H1 (cell line): ENCODE results near the gene CUTC. TPM values are rescaled to one million over a fixed set of nuclear protein-coding genes. Genes with fewer than 3 reads are reported as not detected.

Experiments
- CTCF ChIA-PET: fragments of 300-600 bp; sonication (Branson Sonifier 250); formaldehyde crosslinking; loops from one replicate; lab custom pipeline; 2021; ENCODE audit not compliant: partially characterized antibody; lab: Charles Lee
- POLR2A ChIA-PET: fragments of 300-600 bp; sonication (Branson Sonifier 250); formaldehyde crosslinking; loops from one replicate; lab custom pipeline; 2021; ENCODE audit warnings: inconsistent platforms; ENCODE audit not compliant: partially characterized antibody; lab: Charles Lee
- DNase-seq, 2 experiments: peaks; one replicate each; pipeline versions ENCODE4 v3.0.0 to v3.0.0-alpha.2; 2010 to 2022; ENCODE audit warnings: low spot score in 2 of 2, low read depth in 1 of 2, mixed read lengths in 1 of 2
- FAIRE-seq: peaks from 2 replicates; lab custom pipeline; 2011; peaks lifted over from hg19 to GRCh38; lab: Jason Lieb, UNC
- H2AFZ ChIP-seq: 2 replicates; pipeline ENCODE4 v1.8.1; 2012; ENCODE audit warnings: low read length, inconsistent platforms
- H2AK5ac ChIP-seq: 2 replicates; pipeline ENCODE4 v1.6.1; 2013; ENCODE audit warnings: low read depth, low read length
- H2BK120ac ChIP-seq: replicated peaks from 2 replicates; pipeline ENCODE3; 2013; ENCODE audit warnings: low read depth, low read length, inconsistent platforms
- H2BK12ac ChIP-seq: 2 replicates; pipeline ENCODE4 v1.6.1; 2013; ENCODE audit warnings: low read depth, low read length
- H2BK15ac ChIP-seq: 2 replicates; pipeline ENCODE4 v1.6.1; 2013; ENCODE audit warnings: low read length
- H2BK20ac ChIP-seq: 2 replicates; pipeline ENCODE4 v1.6.1; 2013; ENCODE audit warnings: low read length
- H2BK5ac ChIP-seq: 2 replicates; pipeline ENCODE4 v1.6.1; 2013; ENCODE audit warnings: low read depth, low read length
- H3K14ac ChIP-seq: 2 replicates; pipeline ENCODE4 v1.6.1; 2013; ENCODE audit warnings: inconsistent platforms; ENCODE audit not compliant: insufficient read length
- H3K18ac ChIP-seq: 2 replicates; pipeline ENCODE4 v1.6.1; 2013; ENCODE audit warnings: low read length; ENCODE audit errors: extremely low read depth
- H3K23ac ChIP-seq: 2 replicates; pipeline ENCODE4 v1.6.1; 2013; ENCODE audit warnings: inconsistent platforms; ENCODE audit not compliant: insufficient read length
- H3K23me2 ChIP-seq: 2 replicates; pipeline ENCODE4 v1.6.1; 2013; ENCODE audit warnings: low read depth, low read length
- H3K27ac ChIP-seq: 2 replicates; pipeline ENCODE4 v1.6.1; 2011; ENCODE audit warnings: low read depth, low read length, inconsistent platforms
- H3K27me3 ChIP-seq, 4 experiments: replicated peaks in 1 of 4; 1 replicate in 1 of 4; 2 replicates in 3 of 4; pipeline versions ENCODE4 v1.6.1 to v1.8.1; 2011 to 2013; ENCODE audit warnings: low read length in 3 of 4, mild to moderate bottlenecking in 3 of 4, inconsistent platforms in 2 of 4, mixed read lengths in 2 of 4, moderate library complexity in 1 of 4; ENCODE audit not compliant: control insufficient read depth in 3 of 4, insufficient read depth in 3 of 4; ENCODE audit errors: extremely low read depth in 1 of 4
- H3K36me3 ChIP-seq, 4 experiments: 2 replicates each; pipeline versions ENCODE4 v1.6.1 to v1.8.1; 2011 to 2013; ENCODE audit warnings: mild to moderate bottlenecking in 4 of 4, low read length in 3 of 4, moderate library complexity in 2 of 4, control low read depth in 1 of 4, inconsistent platforms in 1 of 4; ENCODE audit not compliant: insufficient read depth in 4 of 4, control insufficient read depth in 2 of 4
- H3K4ac ChIP-seq: replicated peaks from 2 replicates; pipeline ENCODE3; 2013; ENCODE audit warnings: low read length, low read depth, mixed read lengths, inconsistent platforms; ENCODE audit not compliant: insufficient read length
- H3K4me1 ChIP-seq, 4 experiments: replicated peaks in 1 of 4; 1 replicate in 1 of 4; 2 replicates in 3 of 4; pipeline versions ENCODE4 v1.6.1 to v1.8.1; 2011 to 2013; ENCODE audit warnings: low read length in 3 of 4, inconsistent platforms in 2 of 4, mixed read lengths in 1 of 4; ENCODE audit not compliant: insufficient read depth in 4 of 4, control insufficient read depth in 3 of 4
- H3K4me2 ChIP-seq, 2 experiments: 2 replicates each; pipeline versions ENCODE4 v1.6.1 to v1.8.1; 2011 to 2013; ENCODE audit warnings: low read depth in 2 of 2, low read length in 2 of 2, control low read depth in 1 of 2, inconsistent platforms in 1 of 2, mild to moderate bottlenecking in 1 of 2; ENCODE audit not compliant: insufficient read depth in 1 of 2
- H3K4me3 ChIP-seq, 4 experiments: fragments of 200-600, 300-600 bp in 1 of 4; sonication (generic), shearing (Covaris generic), sonication (Bioruptor Twin) in 1 of 4; 2 replicates each; pipeline versions ENCODE4 v1.5.1 to v1.8.1; 2011 to 2016; ENCODE audit warnings: low read length in 4 of 4, low read depth in 3 of 4, control low read depth in 2 of 4, inconsistent platforms in 2 of 4, mild to moderate bottlenecking in 2 of 4, mixed read lengths in 1 of 4, moderate library complexity in 1 of 4; ENCODE audit not compliant: insufficient read depth in 2 of 4; ENCODE audit errors: extremely low read depth in 1 of 4
- H3K56ac ChIP-seq: replicated peaks from 2 replicates; pipeline ENCODE3; 2013; ENCODE audit warnings: low read depth, mild to moderate bottlenecking, mixed read lengths, low read length, inconsistent platforms; ENCODE audit not compliant: insufficient read length
- H3K79me1 ChIP-seq: 2 replicates; pipeline ENCODE4 v1.6.1; 2013; ENCODE audit warnings: low read depth, low read length, control low read depth
- H3K79me2 ChIP-seq, 2 experiments: 2 replicates each; pipeline versions ENCODE4 v1.6.1 to v1.8.1; 2012 to 2013; ENCODE audit warnings: low read length in 2 of 2, mild to moderate bottlenecking in 2 of 2, inconsistent platforms in 1 of 2; ENCODE audit not compliant: insufficient read depth in 2 of 2, control insufficient read depth in 1 of 2
- H3K9ac ChIP-seq, 4 experiments: replicated peaks in 1 of 4; 1 replicate in 1 of 4; 2 replicates in 3 of 4; pipeline versions ENCODE4 v1.6.1 to v1.8.1; 2011 to 2013; ENCODE audit warnings: low read depth in 3 of 4, low read length in 3 of 4, control low read depth in 2 of 4, mild to moderate bottlenecking in 2 of 4, moderate library complexity in 2 of 4, inconsistent platforms in 1 of 4; ENCODE audit errors: extremely low read depth in 1 of 4
- H3K9me3 ChIP-seq, 2 experiments: 2 replicates each; pipeline versions ENCODE4 v1.6.1 to v1.8.1; 2012 to 2013; ENCODE audit warnings: mild to moderate bottlenecking in 2 of 2, moderate library complexity in 2 of 2, control low read depth in 1 of 2, inconsistent platforms in 1 of 2, low read depth in 1 of 2, low read length in 1 of 2, mixed read lengths in 1 of 2; ENCODE audit not compliant: insufficient read depth in 2 of 2
- H4K20me1 ChIP-seq, 2 experiments: replicated peaks in 1 of 2; 2 replicates each; pipeline versions ENCODE3 to v1.8.1; 2011 to 2013; ENCODE audit warnings: inconsistent platforms in 2 of 2, low read length in 2 of 2, mild to moderate bottlenecking in 1 of 2; ENCODE audit not compliant: insufficient read depth in 2 of 2, control insufficient read depth in 1 of 2
- H4K5ac ChIP-seq: 2 replicates; pipeline ENCODE4 v1.6.1; 2013; ENCODE audit warnings: low read length, low read depth, mixed read lengths, inconsistent platforms; ENCODE audit not compliant: insufficient read length
- H4K8ac ChIP-seq: 2 replicates; pipeline ENCODE4 v1.8.0; 2013; ENCODE audit warnings: mild to moderate bottlenecking, moderate library complexity, low read length, inconsistent platforms; ENCODE audit not compliant: insufficient read depth; ENCODE audit errors: extremely low read depth
- H4K91ac ChIP-seq: replicated peaks from 2 replicates; pipeline ENCODE3; 2013; ENCODE audit warnings: low read length, mixed read lengths, inconsistent platforms; ENCODE audit not compliant: insufficient read length
- EGR1 ChIP-seq: IDR thresholded peaks from 2 replicates; pipeline ENCODE4 v1.6.1; 2011; ENCODE audit warnings: low read depth, low read length, borderline replicate concordance
- SP2 ChIP-seq: IDR thresholded peaks from 2 replicates; pipeline ENCODE4 v1.6.1; 2012; ENCODE audit warnings: mild to moderate bottlenecking, low read length, inconsistent platforms
- WGBS, 2 experiments: shearing (Covaris generic) in 1 of 2; methylation state at CpG; one replicate each; pipeline versions ENCODE4 v1.1.6 to v1.1.7; 2013 to 2015; ENCODE audit warnings: low lambda C conversion rate in 2 of 2, mixed read lengths in 2 of 2, inconsistent platforms in 1 of 2, low coverage in 1 of 2, missing lambda C conversion rate in 1 of 2; ENCODE audit not compliant: insufficient replicate concordance in 2 of 2, insufficient coverage in 1 of 2, insufficient read length in 1 of 2; ENCODE audit errors: extremely low coverage in 1 of 2, missing lambda C conversion rate in 1 of 2; 5-methylcytosine and 5-hydroxymethylcytosine counted together
- polyA plus RNA-seq, 7 experiments: library from polyadenylated mRNA; depleted of rRNA in 3 of 7; stranded (reverse) in 5 of 7; unstranded in 2 of 7; fragments of >200 nt in 5 of 7; fragments of 200-250 nt in 2 of 7; gene quantifications; 1 replicate in 5 of 7; 2 replicates in 1 of 7; 4 replicates in 1 of 7; pipeline versions ENCODE4 v1.2.1 to v1.2.3, GENCODE V29; 2011 to 2013; ENCODE audit warnings: missing spikeins in 2 of 7, mixed read lengths in 2 of 7
- total RNA-seq: library from RNA; stranded (reverse); fragmentation: NEBNext Ultra II Directional; extraction: Animal tissue kit (Norgen Biotek cat#: 25700); gene quantifications from 2 replicates; pipeline ENCODE4 v1.2.1, GENCODE V29; 2021

CUTC gene
- total and polyA plus RNA-seq, 2 of the 8 experiments (the other 6 are each of a cell fraction or from before 2014, with no cell fraction given) = 25.3 to 25.6 TPM

DNA sequence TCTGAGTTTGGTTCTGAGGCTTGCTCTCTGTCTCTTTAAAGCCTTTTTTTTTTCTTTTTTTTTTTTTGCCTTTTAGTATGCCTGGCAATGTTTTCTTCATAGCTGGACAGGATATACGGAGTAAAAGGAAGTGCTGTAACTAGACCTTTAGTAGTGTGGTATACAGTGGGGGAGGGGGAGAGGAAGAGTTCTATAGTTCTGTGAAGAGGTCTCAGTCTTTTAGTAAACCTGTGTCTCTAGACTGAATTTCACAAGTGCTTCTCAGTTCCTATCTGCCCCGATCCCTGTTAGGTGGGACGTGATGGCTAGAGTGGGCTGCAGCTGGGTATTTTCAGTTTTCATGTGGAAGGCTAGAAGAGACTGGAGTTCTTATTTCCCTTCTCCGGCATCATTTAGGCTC is 47.3 kb downstream of the CUTC start:
- TF ChIP-seq SP2 (no peak), EGR1 (no peak)
- Histone ChIP-seq H3K4ac (no peak overlapping the region), H3K18ac (no peak overlapping the region), H3K27ac (no peak overlapping the region), H4K8ac (no peak overlapping the region), H3K4me3 (no peak overlapping the region), H3K56ac (no peak overlapping the region), H2AFZ (no peak overlapping the region), H2AK5ac (no peak overlapping the region), H2BK15ac (no peak overlapping the region), H4K5ac (no peak overlapping the region), H4K91ac (no peak overlapping the region), H3K23me2 (no peaks in the 10 kb centered on the region), H3K9me3 (no peaks in the 10 kb centered on the region), H3K14ac (no peak overlapping the region), H2BK120ac (peak overlapping the region; percentile 75), H2BK5ac (no peak overlapping the region), H2BK12ac (no peak overlapping the region), H3K79me1 (no peaks in the 10 kb centered on the region), H2BK20ac (no peak overlapping the region), H3K79me2 (no peaks in the 10 kb centered on the region), H3K4me1 (peaks cover 0 to 9% (median 2%) of the 10 kb centered on the region in 4 experiments; a peak in 2 of 7 replicates), H3K27me3 (no peaks in the 10 kb centered on the region; a peak in 1 of 7 replicates), H3K4me2 (no peak overlapping the region), H3K23ac (no peak overlapping the region), H3K9ac (no peak overlapping the region), H4K20me1 (no peaks in the 10 kb centered on the region), H3K36me3 (no peaks in the 10 kb centered on the region)
- ChIA-PET POLR2A (no interaction called here), CTCF (no interaction called here)
- FAIRE-seq = no peak
- no peak for DNase-seq
- 64% methylated on average over 4 of the region's 4 CpGs; no CpG with 5 or more reads in 1 of the 2 experiments for WGBS, 2 experiments
